Measurements from ENCODE around the gene OGT. TPM values are rescaled to one million over a fixed set of nuclear protein-coding genes. Genes with fewer than 3 reads are reported as not detected.
"Not testable (repeated sequence)": the region's sequence is repeated elsewhere in the genome, so short reads cannot be mapped to it uniquely, and the experiment has no call there.

Gene OGT
- total RNA-seq, 1 experiment from 2014 or later = 143 TPM

DNA sequence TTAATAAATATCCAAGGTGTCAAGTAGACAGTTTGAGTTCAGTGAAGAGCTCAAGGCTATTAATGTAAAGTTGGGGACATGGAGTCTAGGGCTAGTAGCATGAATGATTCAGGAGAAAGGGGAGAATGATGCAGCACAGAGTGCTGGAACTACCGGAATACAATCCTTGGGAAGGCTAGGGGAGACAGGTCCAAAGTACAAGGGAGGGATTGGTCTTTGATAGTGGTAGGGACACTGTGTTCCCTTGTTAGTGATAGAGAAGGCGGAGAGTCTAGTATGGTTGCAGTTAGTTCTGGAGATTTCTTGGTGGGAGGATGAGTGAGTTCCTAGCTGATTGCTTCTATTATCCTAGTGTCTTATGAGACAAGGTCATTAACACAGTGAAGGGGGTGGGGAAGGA is 54.0 kb downstream of the OGT start:
- Histone ChIP-seq H3K27ac (ENCODE audit: low read depth, low read length) (no peak overlapping the region), H3K36me3 (ENCODE audit: control insufficient read depth in 1 of 2, insufficient read depth in 2 of 2, low read length in 2 of 2) (no peaks in the 10 kb centered on the region), H4K20me1 (ENCODE audit: insufficient read depth) (no peaks in the 10 kb centered on the region), H3K4me3 (replicated peaks in 1 of 2; ENCODE audit: low read depth in 1 of 2, low read length in 2 of 2) (no peak overlapping the region), H3K79me2 (ENCODE audit: insufficient read depth, low read length) (no peaks in the 10 kb centered on the region), H3K27me3 (ENCODE audit: insufficient read depth, low read length) (no peaks in the 10 kb centered on the region), H3K9ac (ENCODE audit: low read length) (no peak overlapping the region), H2AFZ (ENCODE audit: low read depth, low read length, poor library complexity, severe bottlenecking) (no peak overlapping the region), H3K9me2 (ENCODE audit: insufficient read depth) (no peaks in the 10 kb centered on the region), H3K9me3 (ENCODE audit: control insufficient read depth in 1 of 2, insufficient read depth in 1 of 2, low read depth in 1 of 2, low read length in 2 of 2) (no peaks in the 10 kb centered on the region), H3K4me2 (ENCODE audit: low read length) (no peak overlapping the region), H3K4me1 (ENCODE audit: control insufficient read depth in 1 of 2, insufficient read depth in 2 of 2, low read length in 2 of 2) (no peaks in the 10 kb centered on the region)
- DNase-seq (ENCODE audit: low read depth, low spot score) = no peak
- ChIA-PET RAD21 (ENCODE audit: low non-redundant PET in 1 of 2, low total read pairs in 2 of 2, uncharacterized antibody in 2 of 2, unreplicated experiment in 2 of 2) (no interaction called here), CTCF (no interaction called here), POLR2A (no interaction called here)
- intact Hi-C loops (cut with micrococcal nuclease) = no loop called here
- no peak for TF ChIP-seq CBX3 (IDR thresholded peaks at IDR 0.05; ENCODE audit: low read depth)
- no peak for TF ChIP-seq SIN3A (IDR thresholded peaks at IDR 0.05; ENCODE audit: low read depth)
- TF ChIP-seq, protein P1, sequence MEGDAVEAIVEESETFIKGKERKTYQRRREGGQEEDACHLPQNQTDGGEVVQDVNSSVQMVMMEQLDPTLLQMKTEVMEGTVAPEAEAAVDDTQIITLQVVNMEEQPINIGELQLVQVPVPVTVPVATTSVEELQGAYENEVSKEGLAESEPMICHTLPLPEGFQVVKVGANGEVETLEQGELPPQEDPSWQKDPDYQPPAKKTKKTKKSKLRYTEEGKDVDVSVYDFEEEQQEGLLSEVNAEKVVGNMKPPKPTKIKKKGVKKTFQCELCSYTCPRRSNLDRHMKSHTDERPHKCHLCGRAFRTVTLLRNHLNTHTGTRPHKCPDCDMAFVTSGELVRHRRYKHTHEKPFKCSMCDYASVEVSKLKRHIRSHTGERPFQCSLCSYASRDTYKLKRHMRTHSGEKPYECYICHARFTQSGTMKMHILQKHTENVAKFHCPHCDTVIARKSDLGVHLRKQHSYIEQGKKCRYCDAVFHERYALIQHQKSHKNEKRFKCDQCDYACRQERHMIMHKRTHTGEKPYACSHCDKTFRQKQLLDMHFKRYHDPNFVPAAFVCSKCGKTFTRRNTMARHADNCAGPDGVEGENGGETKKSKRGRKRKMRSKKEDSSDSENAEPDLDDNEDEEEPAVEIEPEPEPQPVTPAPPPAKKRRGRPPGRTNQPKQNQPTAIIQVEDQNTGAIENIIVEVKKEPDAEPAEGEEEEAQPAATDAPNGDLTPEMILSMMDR (IDR thresholded peaks at IDR 0.05 in 2 of 3, conservative IDR thresholded peaks at IDR 0.05 in 1 of 3; ENCODE audit: borderline replicate concordance in 1 of 3, insufficient read depth in 1 of 3, low read depth in 2 of 3, low read length in 2 of 3) = no peak
- TF ChIP-seq, protein P2, sequence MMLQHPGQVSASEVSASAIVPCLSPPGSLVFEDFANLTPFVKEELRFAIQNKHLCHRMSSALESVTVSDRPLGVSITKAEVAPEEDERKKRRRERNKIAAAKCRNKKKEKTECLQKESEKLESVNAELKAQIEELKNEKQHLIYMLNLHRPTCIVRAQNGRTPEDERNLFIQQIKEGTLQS (IDR thresholded peaks at IDR 0.05) = no peak
- TF ChIP-seq TCF7L2 (IDR thresholded peaks at IDR 0.05; ENCODE audit: borderline replicate concordance, extremely low read depth, insufficient read depth, insufficient read length) = no peak
- ATAC-seq = no peak
- BruUV-seq (replicated peaks) = no TSS peak

GRCh38 chrX:71593210-71593609 is 60.3 kb downstream of the OGT start:
- DNase-seq (ENCODE audit: low read depth, low spot score); H3K36me3 ChIP-seq (ENCODE audit: control insufficient read depth in 1 of 2, insufficient read depth in 2 of 2, low read length in 2 of 2); H3K4me3 ChIP-seq (replicated peaks in 1 of 2; ENCODE audit: low read depth in 1 of 2, low read length in 2 of 2); RAD21 ChIA-PET (ENCODE audit: low non-redundant PET in 1 of 2, low total read pairs in 2 of 2, uncharacterized antibody in 2 of 2, unreplicated experiment in 2 of 2); ATAC-seq; POLR2A ChIA-PET; H3K79me2 ChIP-seq (ENCODE audit: insufficient read depth, low read length); H3K27me3 ChIP-seq (ENCODE audit: insufficient read depth, low read length); H3K9me3 ChIP-seq (ENCODE audit: control insufficient read depth in 1 of 2, insufficient read depth in 1 of 2, low read depth in 1 of 2, low read length in 2 of 2); H3K27ac ChIP-seq (ENCODE audit: low read depth, low read length); H2AFZ ChIP-seq (ENCODE audit: low read depth, low read length, poor library complexity, severe bottlenecking); H3K4me1 ChIP-seq (ENCODE audit: control insufficient read depth in 1 of 2, insufficient read depth in 2 of 2, low read length in 2 of 2); BruUV-seq (replicated peaks); H4K20me1 ChIP-seq (ENCODE audit: insufficient read depth); intact Hi-C loops (cut with micrococcal nuclease); H3K4me2 ChIP-seq (ENCODE audit: low read length); CTCF ChIA-PET; H3K9ac ChIP-seq (ENCODE audit: low read length); H3K9me2 ChIP-seq (ENCODE audit: insufficient read depth): not testable (repeated sequence)

Data from HCT116 (cell line).